ENCODE results near the gene SACM1L.

The SACM1L gene

GRCh38 chr3:45688882-45689786, at the start of gene SACM1L:
Gene SACM1L (plus strand): TSS chr3:45689396. CDS start chr3:45689466, 70 bp downstream.
- Histone ChIP-seq H3K27ac (ENCODE audit: low read length) (peak within 1 kb of the TSS; percentile 62), H3K9me3 (ENCODE audit: control insufficient read depth, low read depth, low read length) (no peaks in the 10 kb centered on the region), H3K9ac (ENCODE audit: low read length) (peak within 1 kb of the TSS; percentile 92), H3K4me1 (ENCODE audit: control insufficient read depth, low read depth, low read length) (peaks cover 27% of the 10 kb centered on the region), H3K27me3 (ENCODE audit: control insufficient read depth, insufficient read depth, low read length) (no peaks in the 10 kb centered on the region), H3K4me3 (ENCODE audit: low read length) (peak within 1 kb of the TSS; percentile 96), H3K36me3 (ENCODE audit: control insufficient read depth, low read depth, low read length) (peaks cover 12% of the 10 kb centered on the region)

DNA sequence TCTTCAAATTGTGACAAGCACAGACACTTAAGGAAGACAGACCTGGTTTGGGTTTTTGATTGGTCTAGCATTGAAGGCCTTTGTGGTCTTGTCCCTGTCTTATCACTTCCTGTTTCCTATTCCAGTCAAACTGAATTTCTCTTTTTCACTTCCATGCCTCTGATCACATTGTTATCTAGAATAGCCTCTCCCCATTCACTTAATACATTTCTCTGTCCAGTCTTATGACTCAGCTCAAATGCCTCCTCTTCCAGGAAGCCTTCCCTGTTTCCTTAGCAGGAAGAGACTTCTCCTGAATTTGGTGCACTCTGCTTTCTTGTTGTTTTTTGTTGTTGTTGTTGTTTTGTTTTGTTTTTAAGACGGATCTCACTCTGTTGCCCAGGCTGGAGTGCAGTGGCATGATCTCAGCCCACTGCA, 49.1 kb upstream of the SACM1L start:
- H3K36me3 ChIP-seq (ENCODE audit: control insufficient read depth, low read depth, low read length), result no peaks in the 10 kb centered on the region
- H3K4me1 ChIP-seq (ENCODE audit: control insufficient read depth, low read depth, low read length), result peaks cover 14% of the 10 kb centered on the region
- no peaks in the 10 kb centered on the region for H3K9me3 ChIP-seq (ENCODE audit: control insufficient read depth, low read depth, low read length)
- no peak overlapping the region for H3K9ac ChIP-seq (ENCODE audit: low read length)
- H3K4me3 ChIP-seq (ENCODE audit: low read length), result no peak overlapping the region
- no peak overlapping the region for H3K27ac ChIP-seq (ENCODE audit: low read length)
- no peaks in the 10 kb centered on the region for H3K27me3 ChIP-seq (ENCODE audit: control insufficient read depth, insufficient read depth, low read length)

DNA sequence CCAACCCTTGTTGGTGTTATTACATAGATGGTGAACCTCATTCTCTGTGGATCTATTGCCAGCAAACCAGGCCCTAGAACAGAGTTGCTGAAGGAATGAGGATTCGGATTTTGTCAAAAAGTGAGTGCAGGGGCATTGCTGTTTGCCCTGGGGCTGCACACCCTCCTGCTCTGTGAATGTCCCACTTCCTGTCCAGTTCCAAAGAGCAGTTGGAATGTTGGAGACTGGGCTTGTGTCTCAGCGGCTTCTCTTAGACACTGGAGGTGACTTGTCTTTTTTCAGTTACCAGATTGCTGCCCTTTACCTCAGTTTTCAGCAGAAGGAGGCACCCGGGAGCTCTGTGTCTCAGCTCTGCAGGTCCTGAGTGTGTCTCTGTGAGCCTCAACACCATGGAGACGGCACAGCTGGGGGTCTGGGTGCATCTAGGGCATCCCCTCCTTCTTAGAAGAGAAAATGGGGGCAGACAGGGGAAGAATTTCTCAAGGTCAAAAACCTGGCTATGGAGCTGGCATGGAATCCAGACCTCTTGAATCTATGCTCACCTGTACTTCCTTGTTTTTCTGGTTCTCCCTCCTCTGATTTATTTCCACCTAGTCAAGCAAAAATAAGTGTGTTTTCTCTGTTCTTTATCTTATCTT, 48.4 kb upstream of the SACM1L start:
- no peaks in the 10 kb centered on the region for H3K9me3 ChIP-seq (ENCODE audit: control insufficient read depth, low read depth, low read length)
- H3K4me1 ChIP-seq (ENCODE audit: control insufficient read depth, low read depth, low read length), result peaks cover 15% of the 10 kb centered on the region
- H3K27me3 ChIP-seq (ENCODE audit: control insufficient read depth, insufficient read depth, low read length), result no peaks in the 10 kb centered on the region
- no peaks in the 10 kb centered on the region for H3K36me3 ChIP-seq (ENCODE audit: control insufficient read depth, low read depth, low read length)
- no peak overlapping the region for H3K4me3 ChIP-seq (ENCODE audit: low read length)
- H3K27ac ChIP-seq (ENCODE audit: low read length), result no peak overlapping the region
- H3K9ac ChIP-seq (ENCODE audit: low read length), result no peak overlapping the region

DNA sequence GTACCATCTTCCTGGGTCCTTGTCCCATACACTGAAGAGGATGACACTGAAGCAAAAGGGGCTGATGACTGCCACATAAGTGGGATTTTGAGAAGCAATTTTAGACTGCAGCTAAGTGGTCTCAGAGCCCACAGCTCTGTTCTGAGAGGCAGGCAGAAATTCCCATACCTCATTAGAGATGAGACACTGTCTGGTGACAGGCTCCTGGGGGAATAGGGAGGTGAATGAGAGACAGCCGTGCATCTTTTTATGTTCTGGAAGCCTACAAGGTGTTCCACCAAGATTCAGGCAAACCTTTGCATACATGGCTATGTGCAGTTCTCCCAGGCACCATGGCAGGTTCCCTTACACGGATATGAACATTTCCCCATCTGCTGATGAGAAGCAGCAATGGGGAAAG, 47.4 kb upstream of the SACM1L start:
- no peaks in the 10 kb centered on the region for H3K27me3 ChIP-seq (ENCODE audit: control insufficient read depth, insufficient read depth, low read length)
- H3K9ac ChIP-seq (ENCODE audit: low read length), result no peak overlapping the region
- H3K36me3 ChIP-seq (ENCODE audit: control insufficient read depth, low read depth, low read length), result no peaks in the 10 kb centered on the region
- no peak overlapping the region for H3K27ac ChIP-seq (ENCODE audit: low read length)
- peaks cover 6% of the 10 kb centered on the region for H3K4me1 ChIP-seq (ENCODE audit: control insufficient read depth, low read depth, low read length)
- no peak overlapping the region for H3K4me3 ChIP-seq (ENCODE audit: low read length)
- H3K9me3 ChIP-seq (ENCODE audit: control insufficient read depth, low read depth, low read length), result no peaks in the 10 kb centered on the region

DNA sequence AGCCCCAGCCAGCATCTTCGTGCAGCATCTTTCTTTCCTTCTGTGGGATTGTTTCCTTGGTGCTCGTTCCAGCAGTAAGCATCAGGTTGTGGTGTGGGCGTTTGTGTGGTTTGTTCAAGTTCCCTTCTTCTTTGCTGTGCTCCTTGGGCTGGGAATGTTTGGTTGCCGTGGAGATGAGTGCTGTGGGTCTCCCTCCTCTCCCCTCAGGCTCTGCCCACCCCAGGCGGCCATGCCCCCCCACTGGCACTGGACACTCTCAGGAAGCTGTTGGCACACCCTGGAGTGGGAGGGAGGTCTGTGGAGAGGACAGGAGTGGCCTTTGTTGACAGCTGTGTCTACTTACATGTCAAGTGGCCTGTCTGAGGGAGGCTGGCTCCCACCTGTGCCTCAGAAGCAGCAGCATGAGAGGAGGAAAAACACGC, 46.5 kb upstream of the SACM1L start:
- Histone ChIP-seq H3K4me1 (ENCODE audit: control insufficient read depth, low read depth, low read length) (peaks cover 3% of the 10 kb centered on the region), H3K9me3 (ENCODE audit: control insufficient read depth, low read depth, low read length) (no peaks in the 10 kb centered on the region), H3K4me3 (ENCODE audit: low read length) (no peak overlapping the region), H3K36me3 (ENCODE audit: control insufficient read depth, low read depth, low read length) (no peaks in the 10 kb centered on the region), H3K27me3 (ENCODE audit: control insufficient read depth, insufficient read depth, low read length) (no peaks in the 10 kb centered on the region), H3K27ac (ENCODE audit: low read length) (no peak overlapping the region), H3K9ac (ENCODE audit: low read length) (no peak overlapping the region)

DNA sequence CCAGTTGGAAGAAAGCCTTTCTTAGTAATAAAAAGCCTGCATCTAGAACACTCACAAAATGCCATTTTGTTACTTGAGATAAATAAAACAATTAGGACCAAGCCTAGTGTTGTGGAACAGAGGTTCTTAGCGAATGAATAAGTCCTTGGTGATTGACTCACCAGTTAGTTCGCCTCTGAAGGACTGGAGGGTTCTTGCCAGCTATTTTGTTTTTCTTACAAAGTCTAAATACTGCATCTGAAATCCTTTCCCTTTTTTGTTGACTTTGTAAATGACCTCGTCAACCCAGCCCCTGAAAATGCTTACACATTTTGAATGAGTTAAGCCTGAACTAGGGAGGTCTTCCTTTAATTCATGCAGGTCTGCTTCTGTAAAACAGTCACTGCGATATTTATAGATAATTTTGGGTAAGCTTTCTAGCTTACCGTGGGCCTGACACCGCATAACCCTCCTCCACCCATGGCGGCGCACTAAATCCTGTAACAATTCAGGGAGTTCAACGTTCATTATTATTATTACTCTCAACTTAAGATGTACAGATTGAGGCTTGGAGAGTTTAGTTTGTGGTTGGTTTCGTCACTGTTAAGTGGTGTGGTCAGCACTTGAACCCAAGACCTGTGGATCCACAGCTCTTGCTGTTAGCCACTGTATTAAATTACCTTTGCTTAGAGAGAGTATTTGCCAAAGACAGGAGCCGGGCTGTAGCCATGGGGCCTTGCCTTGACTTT, 45.0 kb upstream of the SACM1L start:
- no peaks in the 10 kb centered on the region for H3K27me3 ChIP-seq (ENCODE audit: control insufficient read depth, insufficient read depth, low read length)
- no peak overlapping the region for H3K4me3 ChIP-seq (ENCODE audit: low read length)
- no peak overlapping the region for H3K9ac ChIP-seq (ENCODE audit: low read length)
- peaks cover 3% of the 10 kb centered on the region for H3K4me1 ChIP-seq (ENCODE audit: control insufficient read depth, low read depth, low read length)
- no peak overlapping the region for H3K27ac ChIP-seq (ENCODE audit: low read length)
- no peaks in the 10 kb centered on the region for H3K36me3 ChIP-seq (ENCODE audit: control insufficient read depth, low read depth, low read length)
- no peaks in the 10 kb centered on the region for H3K9me3 ChIP-seq (ENCODE audit: control insufficient read depth, low read depth, low read length)

GRCh38 chr3:45644791-45645201, 44.4 kb upstream of the SACM1L start:
- Histone ChIP-seq H3K36me3 (ENCODE audit: control insufficient read depth, low read depth, low read length) (no peaks in the 10 kb centered on the region), H3K27ac (ENCODE audit: low read length) (no peak overlapping the region), H3K27me3 (ENCODE audit: control insufficient read depth, insufficient read depth, low read length) (no peaks in the 10 kb centered on the region), H3K9me3 (ENCODE audit: control insufficient read depth, low read depth, low read length) (no peaks in the 10 kb centered on the region), H3K4me1 (ENCODE audit: control insufficient read depth, low read depth, low read length) (peaks cover 3% of the 10 kb centered on the region), H3K9ac (ENCODE audit: low read length) (no peak overlapping the region), H3K4me3 (ENCODE audit: low read length) (no peak overlapping the region)

DNA sequence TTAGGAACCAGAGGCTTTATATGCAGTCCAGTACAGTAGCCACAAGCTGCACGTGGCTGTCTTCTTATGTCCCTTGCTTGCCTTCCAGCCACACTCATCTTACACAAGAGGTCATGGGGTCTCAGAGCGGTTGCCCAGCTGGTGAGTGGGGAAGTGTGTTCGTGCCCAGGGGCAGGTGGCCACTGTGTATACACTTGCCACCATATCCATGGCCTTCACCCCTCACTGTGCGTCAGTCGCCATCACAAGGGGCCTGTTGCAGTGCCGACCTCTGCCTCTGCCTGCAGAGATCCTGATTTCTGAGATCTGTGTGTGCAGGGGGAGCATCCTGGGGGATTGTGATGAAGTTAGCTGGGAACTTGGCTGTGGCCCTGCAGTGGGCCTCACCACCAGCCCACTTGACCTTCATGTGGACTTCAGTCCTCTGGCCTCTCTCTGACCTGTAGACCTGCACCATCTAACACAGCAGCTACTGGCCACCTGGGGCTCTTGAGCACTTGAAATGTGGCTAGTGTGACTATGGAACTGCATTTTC, 43.1 kb upstream of the SACM1L start:
- H3K4me1 ChIP-seq (ENCODE audit: control insufficient read depth, low read depth, low read length), result peaks cover 3% of the 10 kb centered on the region
- H3K9me3 ChIP-seq (ENCODE audit: control insufficient read depth, low read depth, low read length), result no peaks in the 10 kb centered on the region
- no peak overlapping the region for H3K4me3 ChIP-seq (ENCODE audit: low read length)
- H3K36me3 ChIP-seq (ENCODE audit: control insufficient read depth, low read depth, low read length), result no peaks in the 10 kb centered on the region
- no peaks in the 10 kb centered on the region for H3K27me3 ChIP-seq (ENCODE audit: control insufficient read depth, insufficient read depth, low read length)
- no peak overlapping the region for H3K9ac ChIP-seq (ENCODE audit: low read length)
- H3K27ac ChIP-seq (ENCODE audit: low read length), result no peak overlapping the region

DNA sequence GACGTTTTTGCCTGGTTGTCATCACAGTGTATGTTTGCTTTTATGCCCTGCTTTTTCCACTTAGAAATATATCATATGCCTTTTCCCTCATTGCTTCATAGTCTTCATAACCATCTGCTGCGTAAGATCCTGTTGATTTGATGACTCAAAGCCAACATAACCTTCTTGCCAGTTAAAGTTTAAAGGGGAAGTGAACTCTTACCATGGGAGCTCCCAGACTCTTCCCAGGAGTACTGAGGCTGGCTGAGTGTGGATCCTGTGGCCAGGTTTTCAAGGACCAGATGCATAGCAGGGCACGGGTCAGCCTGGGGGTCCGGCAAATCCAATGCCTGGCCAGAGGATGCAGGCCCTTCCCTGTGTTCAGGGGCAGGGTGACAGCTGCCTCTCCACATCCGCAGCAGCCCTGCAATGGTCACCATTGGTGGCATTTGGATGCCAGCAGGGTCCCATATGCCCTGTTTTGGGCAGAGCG, 42.0 kb upstream of the SACM1L start:
- Histone ChIP-seq H3K9me3 (ENCODE audit: control insufficient read depth, low read depth, low read length) (no peaks in the 10 kb centered on the region), H3K9ac (ENCODE audit: low read length) (no peak overlapping the region), H3K36me3 (ENCODE audit: control insufficient read depth, low read depth, low read length) (no peaks in the 10 kb centered on the region), H3K4me1 (ENCODE audit: control insufficient read depth, low read depth, low read length) (peaks cover 3% of the 10 kb centered on the region), H3K27me3 (ENCODE audit: control insufficient read depth, insufficient read depth, low read length) (no peaks in the 10 kb centered on the region), H3K4me3 (ENCODE audit: low read length) (no peak overlapping the region), H3K27ac (ENCODE audit: low read length) (no peak overlapping the region)

DNA sequence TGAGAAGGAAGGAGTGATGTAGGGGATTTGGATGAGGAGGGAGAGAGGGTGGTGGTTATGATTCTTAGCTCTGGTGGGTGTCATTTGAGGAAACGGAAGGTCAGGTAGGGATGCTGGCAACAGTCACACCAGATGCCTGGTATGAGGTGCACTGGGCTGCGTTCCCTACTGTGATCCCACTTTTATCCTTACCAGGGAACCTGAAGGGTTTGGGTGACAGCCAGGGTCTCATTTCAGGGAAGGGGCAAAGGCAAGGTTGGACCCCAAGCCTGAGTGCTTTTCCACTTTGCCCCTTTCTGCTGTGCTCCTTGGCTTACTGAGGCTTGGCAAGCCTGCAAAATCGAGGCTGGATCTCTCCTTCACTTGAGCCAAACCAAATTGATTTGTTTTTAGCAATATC, 36.0 kb upstream of the SACM1L start:
- Histone ChIP-seq H3K4me3 (ENCODE audit: low read length) (no peak overlapping the region), H3K27me3 (ENCODE audit: control insufficient read depth, insufficient read depth, low read length) (no peaks in the 10 kb centered on the region), H3K9me3 (ENCODE audit: control insufficient read depth, low read depth, low read length) (no peaks in the 10 kb centered on the region), H3K27ac (ENCODE audit: low read length) (no peak overlapping the region), H3K9ac (ENCODE audit: low read length) (no peak overlapping the region), H3K36me3 (ENCODE audit: control insufficient read depth, low read depth, low read length) (no peaks in the 10 kb centered on the region), H3K4me1 (ENCODE audit: control insufficient read depth, low read depth, low read length) (peaks cover 6% of the 10 kb centered on the region)

DNA sequence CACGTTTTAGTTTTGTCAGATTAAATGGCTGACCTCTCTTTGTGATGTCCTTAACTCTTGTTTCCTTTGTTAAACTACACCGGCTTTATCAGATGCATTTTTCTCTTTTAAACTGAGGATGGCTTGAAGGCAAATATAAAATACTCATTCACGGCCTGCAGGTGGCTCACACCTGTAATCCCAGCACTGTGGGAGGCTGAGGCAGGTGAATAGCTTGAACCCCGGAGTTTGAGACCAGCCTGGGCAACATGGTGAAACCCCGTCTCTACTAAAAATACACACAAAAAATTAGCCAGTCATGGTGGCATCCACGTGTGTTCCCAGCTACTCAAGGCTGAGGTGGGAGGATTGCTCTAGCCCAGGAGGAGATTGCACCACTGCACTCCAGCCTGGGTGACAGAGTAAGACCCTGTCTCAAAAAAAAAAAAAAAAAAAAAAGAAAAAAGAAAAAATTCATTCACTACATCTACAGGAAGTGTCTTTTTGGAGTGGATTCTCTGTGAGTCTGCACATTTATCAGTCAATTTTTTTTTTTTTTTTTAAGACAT, 34.7 kb upstream of the SACM1L start:
- Histone ChIP-seq H3K36me3 (ENCODE audit: control insufficient read depth, low read depth, low read length) (no peaks in the 10 kb centered on the region), H3K4me3 (ENCODE audit: low read length) (no peak overlapping the region), H3K27me3 (ENCODE audit: control insufficient read depth, insufficient read depth, low read length) (no peaks in the 10 kb centered on the region), H3K27ac (ENCODE audit: low read length) (no peak overlapping the region), H3K9ac (ENCODE audit: low read length) (no peak overlapping the region), H3K4me1 (ENCODE audit: control insufficient read depth, low read depth, low read length) (peaks cover 6% of the 10 kb centered on the region), H3K9me3 (ENCODE audit: control insufficient read depth, low read depth, low read length) (no peaks in the 10 kb centered on the region)
